Epithelial cell of prostate (primary cell): Measurements from ENCODE around the gene RDH5.

Experiments
- DNase-seq: peaks from one replicate; pipeline ENCODE4 v3.0.0-alpha.2; 2011; ENCODE audit warnings: low read depth, low spot score
- H3K27ac ChIP-seq: fragments of 450-650 bp; 2 replicates; pipeline ENCODE4 v1.5.1; 2017; ENCODE audit warnings: mild to moderate bottlenecking

RDH5 gene

GRCh38 chr12:55695349-55695748 lies 24.8 kb upstream of the RDH5 start:
- DNase-seq = no peak
- H3K27ac ChIP-seq = no peak overlapping the region

- no peak overlapping the region for H3K27ac ChIP-seq
- no peak for DNase-seq
Observed at GRCh38 chr12:55696141-55696540, 24.1 kb upstream of the RDH5 start.

- DNase-seq = no peak
- no peak overlapping the region for H3K27ac ChIP-seq
Observed at GRCh38 chr12:55696796-55697462, 23.3 kb upstream of the RDH5 start.

- DNase-seq = no peak
- H3K27ac ChIP-seq = no peak overlapping the region
Observed at GRCh38 chr12:55697686-55698085, 22.5 kb upstream of the RDH5 start.

- no peak for DNase-seq
Observed at GRCh38 chr12:55698241-55698955, 21.8 kb upstream of the RDH5 start.

GRCh38 chr12:55698965-55699364 lies 21.2 kb upstream of the RDH5 start:
- no peak overlapping the region for H3K27ac ChIP-seq
- DNase-seq = no peak

More at GRCh38 chr12:55698241-55698955, 21.8 kb upstream of the RDH5 start:
- H3K27ac ChIP-seq = no peak overlapping the region

- no peak for DNase-seq
- H3K27ac ChIP-seq = no peak overlapping the region
Observed at GRCh38 chr12:55699471-55700055, 20.6 kb upstream of the RDH5 start.

- DNase-seq = no peak
- no peak overlapping the region for H3K27ac ChIP-seq
Observed at GRCh38 chr12:55700255-55701018, 19.8 kb upstream of the RDH5 start.

GRCh38 chr12:55702861-55703260 lies 17.3 kb upstream of the RDH5 start:
- no peak overlapping the region for H3K27ac ChIP-seq

GRCh38 chr12:55703288-55703687 lies 16.9 kb upstream of the RDH5 start:
- DNase-seq = no peak

More at GRCh38 chr12:55702861-55703260, 17.3 kb upstream of the RDH5 start:
- no peak for DNase-seq

GRCh38 chr12:55703901-55704761 lies 16.1 kb upstream of the RDH5 start:
- no peak overlapping the region for H3K27ac ChIP-seq

More at GRCh38 chr12:55703288-55703687, 16.9 kb upstream of the RDH5 start:
- H3K27ac ChIP-seq = no peak overlapping the region

GRCh38 chr12:55704824-55705718 lies 15.1 kb upstream of the RDH5 start:
- H3K27ac ChIP-seq = no peak overlapping the region
- DNase-seq = no peak

More at GRCh38 chr12:55703901-55704761, 16.1 kb upstream of the RDH5 start:
- no peak for DNase-seq

- DNase-seq = no peak
- no peak overlapping the region for H3K27ac ChIP-seq
Observed at GRCh38 chr12:55705782-55706402, 14.3 kb upstream of the RDH5 start.

GRCh38 chr12:55706568-55707218 lies 13.5 kb upstream of the RDH5 start:
- no peak overlapping the region for H3K27ac ChIP-seq
- no peak for DNase-seq

- no peak overlapping the region for H3K27ac ChIP-seq
- no peak for DNase-seq
Observed at GRCh38 chr12:55707219-55707671, 12.9 kb upstream of the RDH5 start.

- no peak for DNase-seq
- no peak within 1 kb of the TSS for H3K27ac ChIP-seq
Observed at GRCh38 chr12:55707841-55708694, 12.1 kb upstream of the RDH5 start, which contains the start of gene ITGA7. Gene ITGA7, minus strand, starts transcription at chr12:55707904. Its CDS starts 222 bp downstream, at chr12:55707682.
